SU-DHL-6 (cell line): ENCODE results near the gene FSTL3.

ENCODE experiments used
- H2AFZ ChIP-seq: fragments of 200-600 bp; sonication (generic); 2 replicates; pipeline ENCODE4 v1.6.1; 2014; ENCODE audit warnings: low read depth, mild to moderate bottlenecking, moderate library complexity, mixed read lengths, antibody characterized with exemption, low read length; ENCODE audit not compliant: severe bottlenecking
- H3F3A ChIP-seq: fragments of 200-600 bp; shearing (Covaris generic); 2 replicates; pipeline ENCODE4 v1.6.0; 2016; ENCODE audit warnings: antibody characterized with exemption, mild to moderate bottlenecking; ENCODE audit not compliant: insufficient read depth
- H3K27ac ChIP-seq: fragments of 200-600 bp; sonication (generic); 2 replicates; pipeline ENCODE4 v1.5.1; 2016; ENCODE audit warnings: low read depth, mild to moderate bottlenecking, low read length, moderate library complexity, mixed read lengths
- H3K27me3 ChIP-seq: fragments of 200-600 bp; sonication (generic), shearing (Covaris generic); 2 replicates; pipeline ENCODE4 v1.6.0; 2014; ENCODE audit warnings: mild to moderate bottlenecking, low read length
- H3K36me3 ChIP-seq: fragments of 200-600 bp; sonication (generic); 2 replicates; pipeline ENCODE4 v1.6.1; 2014; ENCODE audit warnings: mild to moderate bottlenecking, low read length, mixed read lengths
- H3K4me2 ChIP-seq: fragments of 300-600, 200-600 bp; shearing (Covaris generic), sonication (generic); 2 replicates; pipeline ENCODE4 v1.6.0; 2014; ENCODE audit warnings: low read length, low read depth, mild to moderate bottlenecking; ENCODE audit not compliant: poor library complexity, severe bottlenecking
- H3K4me3 ChIP-seq: fragments of 200-600 bp; sonication (generic); 2 replicates; pipeline ENCODE4 v1.5.1; 2014; ENCODE audit warnings: antibody characterized with exemption, low read length, mild to moderate bottlenecking, mixed read lengths; ENCODE audit not compliant: insufficient read depth, poor library complexity, severe bottlenecking
- H3K79me2 ChIP-seq: fragments of 200-600 bp; sonication (generic); 2 replicates; pipeline ENCODE4 v1.6.1; 2014; ENCODE audit warnings: mild to moderate bottlenecking, low read length, moderate library complexity; ENCODE audit not compliant: insufficient read depth
- H3K9ac ChIP-seq: fragments of 200-600 bp; sonication (generic); 2 replicates; pipeline ENCODE4 v1.7.0; 2014; ENCODE audit warnings: mild to moderate bottlenecking, low read length
- H3K9me2 ChIP-seq: fragments of 200-600 bp; sonication (generic); replicated peaks from 2 replicates; pipeline ENCODE4 v1.6.1; 2014; ENCODE audit warnings: low read length; ENCODE audit not compliant: insufficient read depth
- H3K9me3 ChIP-seq: fragments of 200-600 bp; sonication (generic); 2 replicates; pipeline ENCODE4 v1.6.1; 2014; ENCODE audit warnings: low read length, mixed read lengths; ENCODE audit not compliant: insufficient read depth
- H4K20me1 ChIP-seq: fragments of 200-600 bp; sonication (generic); 2 replicates; pipeline ENCODE4 v1.6.1; 2014; ENCODE audit warnings: low read depth, mild to moderate bottlenecking, antibody characterized with exemption, low read length, moderate library complexity, mixed read lengths
- EZH2phosphoT487 ChIP-seq: fragments of 200-600 bp; sonication (generic), shearing (Covaris generic); conservative IDR thresholded peaks from 2 replicates; pipeline ENCODE4 v1.6.1; 2018; ENCODE audit warnings: mild to moderate bottlenecking, antibody characterized with exemption, low read length, moderate library complexity, mixed read lengths
- TF ChIP-seq, protein P1 (sequence below): fragments of 200-600 bp; sonication (generic); IDR thresholded peaks from one replicate; pipeline ENCODE4 v1.5.1; 2017; ENCODE audit warnings: antibody characterized with exemption, mild to moderate bottlenecking, low read length, moderate library complexity; ENCODE audit not compliant: insufficient read depth, poor library complexity, severe bottlenecking

Gene FSTL3

DNA sequence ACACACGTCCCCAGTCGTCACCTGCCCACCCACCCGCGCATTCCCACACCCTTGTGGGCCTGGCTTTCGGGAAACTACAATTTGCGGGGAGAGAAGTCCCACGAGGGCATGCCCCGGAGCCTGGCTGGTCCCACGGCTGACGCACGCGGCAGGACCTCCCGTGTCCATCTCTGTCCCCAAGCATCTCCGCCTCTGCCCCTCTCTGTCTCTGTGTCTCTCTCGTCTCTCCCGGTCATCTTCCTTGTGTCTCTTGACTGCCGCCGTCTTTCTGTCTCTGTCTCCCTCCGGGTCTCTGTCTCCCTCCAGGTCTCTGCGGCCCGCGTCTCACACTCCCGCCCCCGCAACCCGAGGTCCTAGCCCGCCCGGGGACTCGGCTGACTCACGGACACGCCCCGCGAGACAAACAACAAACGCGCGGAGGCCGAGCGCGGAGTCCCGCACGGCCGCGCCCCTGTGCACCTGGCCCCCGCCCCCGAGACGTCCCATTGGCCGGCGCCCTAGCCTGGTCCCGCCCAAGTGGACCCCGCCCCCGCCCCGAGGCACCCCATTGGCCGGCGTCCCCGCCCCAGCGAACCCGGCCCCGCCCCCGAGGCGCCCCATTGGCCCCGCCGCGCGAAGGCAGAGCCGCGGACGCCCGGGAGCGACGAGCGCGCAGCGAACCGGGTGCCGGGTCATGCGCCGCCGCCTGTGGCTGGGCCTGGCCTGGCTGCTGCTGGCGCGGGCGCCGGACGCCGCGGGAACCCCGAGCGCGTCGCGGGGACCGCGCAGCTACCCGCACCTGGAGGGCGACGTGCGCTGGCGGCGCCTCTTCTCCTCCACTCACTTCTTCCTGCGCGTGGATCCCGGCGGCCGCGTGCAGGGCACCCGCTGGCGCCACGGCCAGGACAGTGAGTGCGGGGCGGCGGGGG, 36.7 kb upstream of the FSTL3 start, which contains the start of gene FGF22:
Gene FGF22 (plus strand): TSS at position 627 of the 908 bp plus-strand sequence. CDS start 47 bp downstream, at position 674.
- no peak within 1 kb of the TSS for H2AFZ ChIP-seq
- H3K4me2 ChIP-seq: peak within 1 kb of the TSS; percentile 85
- H4K20me1 ChIP-seq: no peaks in the 10 kb centered on the region
- H3K9me3 ChIP-seq: no peaks in the 10 kb centered on the region
- no peaks in the 10 kb centered on the region for H3K36me3 ChIP-seq
- peak within 1 kb of the TSS; percentile 50 for H3K4me3 ChIP-seq
- H3K9ac ChIP-seq: peak within 1 kb of the TSS; percentile 35; the same call in 1 of the 2 replicates
- no peak for TF ChIP-seq EZH2phosphoT487
- TF ChIP-seq, protein P1, sequence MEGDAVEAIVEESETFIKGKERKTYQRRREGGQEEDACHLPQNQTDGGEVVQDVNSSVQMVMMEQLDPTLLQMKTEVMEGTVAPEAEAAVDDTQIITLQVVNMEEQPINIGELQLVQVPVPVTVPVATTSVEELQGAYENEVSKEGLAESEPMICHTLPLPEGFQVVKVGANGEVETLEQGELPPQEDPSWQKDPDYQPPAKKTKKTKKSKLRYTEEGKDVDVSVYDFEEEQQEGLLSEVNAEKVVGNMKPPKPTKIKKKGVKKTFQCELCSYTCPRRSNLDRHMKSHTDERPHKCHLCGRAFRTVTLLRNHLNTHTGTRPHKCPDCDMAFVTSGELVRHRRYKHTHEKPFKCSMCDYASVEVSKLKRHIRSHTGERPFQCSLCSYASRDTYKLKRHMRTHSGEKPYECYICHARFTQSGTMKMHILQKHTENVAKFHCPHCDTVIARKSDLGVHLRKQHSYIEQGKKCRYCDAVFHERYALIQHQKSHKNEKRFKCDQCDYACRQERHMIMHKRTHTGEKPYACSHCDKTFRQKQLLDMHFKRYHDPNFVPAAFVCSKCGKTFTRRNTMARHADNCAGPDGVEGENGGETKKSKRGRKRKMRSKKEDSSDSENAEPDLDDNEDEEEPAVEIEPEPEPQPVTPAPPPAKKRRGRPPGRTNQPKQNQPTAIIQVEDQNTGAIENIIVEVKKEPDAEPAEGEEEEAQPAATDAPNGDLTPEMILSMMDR: no peak
- no peaks in the 10 kb centered on the region for H3K27me3 ChIP-seq
- no peaks in the 10 kb centered on the region for H3K79me2 ChIP-seq
- H3K27ac ChIP-seq: no peak within 1 kb of the TSS
- no peaks in the 10 kb centered on the region for H3F3A ChIP-seq
- H3K9me2 ChIP-seq: no peaks in the 10 kb centered on the region

GRCh38 chr19:640161-640558, 36.0 kb upstream of the FSTL3 start:
- Histone ChIP-seq H3F3A (no peaks in the 10 kb centered on the region), H3K9ac (peak overlapping the region; percentile 34; the same call in 1 of the 2 replicates), H3K4me3 (peak overlapping the region; percentile 50), H3K9me2 (no peaks in the 10 kb centered on the region), H2AFZ (no peak overlapping the region), H3K4me2 (peak overlapping the region; percentile 85), H4K20me1 (no peaks in the 10 kb centered on the region), H3K79me2 (no peaks in the 10 kb centered on the region), H3K9me3 (no peaks in the 10 kb centered on the region), H3K27me3 (no peaks in the 10 kb centered on the region), H3K27ac (no peak overlapping the region), H3K36me3 (no peaks in the 10 kb centered on the region)
- no peak for TF ChIP-seq EZH2phosphoT487
- TF ChIP-seq, protein P1: no peak

DNA sequence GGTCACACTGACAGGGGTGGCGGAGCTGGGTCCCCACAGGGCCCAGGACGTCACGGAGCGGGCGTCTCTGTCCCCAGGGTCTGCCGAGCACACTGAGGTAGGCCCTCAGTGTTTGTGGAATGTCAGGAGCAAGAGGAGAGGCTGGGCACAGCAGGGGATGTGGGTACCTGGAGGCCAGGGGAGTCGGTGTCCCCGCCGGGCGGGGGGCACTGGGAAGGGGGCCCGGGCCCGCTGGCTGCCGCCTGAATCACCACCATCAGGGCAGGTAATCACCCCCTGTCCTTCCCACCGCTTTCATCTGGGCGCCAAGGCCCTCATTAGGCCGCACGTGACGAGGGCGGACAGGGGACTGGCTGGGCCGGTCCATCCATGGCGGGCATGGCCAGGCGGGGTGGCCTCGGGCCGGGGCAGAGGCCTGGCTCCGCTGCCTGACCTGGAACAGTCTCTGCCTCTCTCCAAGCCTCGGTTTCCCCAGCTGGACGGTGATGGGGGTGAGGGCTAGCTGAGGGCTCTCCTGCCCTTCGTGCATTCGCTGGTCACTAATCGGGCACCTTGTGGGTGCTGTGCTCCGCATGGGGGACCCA, 35.5 kb upstream of the FSTL3 start:
- Histone ChIP-seq H3K9me3 (no peaks in the 10 kb centered on the region), H3K27me3 (no peaks in the 10 kb centered on the region), H3K79me2 (no peaks in the 10 kb centered on the region), H3K4me3 (no peak overlapping the region), H3K9me2 (no peaks in the 10 kb centered on the region), H2AFZ (no peak overlapping the region), H3K4me2 (no peak overlapping the region), H4K20me1 (no peaks in the 10 kb centered on the region), H3K36me3 (no peaks in the 10 kb centered on the region), H3K27ac (no peak overlapping the region), H3K9ac (no peak overlapping the region), H3F3A (no peaks in the 10 kb centered on the region)
- TF ChIP-seq, protein P1: no peak
- TF ChIP-seq EZH2phosphoT487: no peak
